SK-N-SH (cell line): ENCODE results near the gene UBE2G2. TPM values are rescaled to one million over a fixed set of nuclear protein-coding genes. Genes with fewer than 3 reads are reported as not detected.
A peak's percentile ranks its signal among the peaks of the same experiment; 100 is the strongest.

Experiments used
- CTCF ChIA-PET: fragments of 300-600, 350-600 bp; formaldehyde crosslinking; extraction: SDS; loops from one replicate; lab custom pipeline; 2021; lab: Yijun Ruan, JAX
- POLR2A ChIA-PET: fragments of 350-600 bp; sonication (Branson Sonifier 250); formaldehyde crosslinking; extraction: SDS; loops from one replicate; lab custom pipeline; 2020; ENCODE audit warnings: antibody characterized with exemption, inconsistent platforms; lab: Yijun Ruan, JAX
- DNase-seq: peaks from one replicate; pipeline ENCODE4 v3.0.0; 2012
- H2AFZ ChIP-seq: fragments of 200-600 bp; sonication (generic); 2 replicates; pipeline ENCODE4 v1.8.1; 2016; ENCODE audit warnings: antibody characterized with exemption, mild to moderate bottlenecking, low read depth
- H3F3A ChIP-seq: fragments of 200-600 bp; sonication (generic); replicated peaks from 2 replicates; pipeline ENCODE3; 2016; ENCODE audit warnings: antibody characterized with exemption, mild to moderate bottlenecking; ENCODE audit not compliant: insufficient read depth
- H3K27ac ChIP-seq, 2 experiments: fragments of 200-500 bp in 1 of 2; fragments of 200-600 bp in 1 of 2; sonication (Bioruptor generic) in 1 of 2; sonication (generic), shearing (Covaris generic) in 1 of 2; 2 replicates each; pipeline versions ENCODE4 v1.5.1 to v1.6.1; 2014 to 2016; ENCODE audit warnings: low read depth in 2 of 2, inconsistent platforms in 1 of 2, low read length in 1 of 2, mild to moderate bottlenecking in 1 of 2, mixed read lengths in 1 of 2
- H3K27me3 ChIP-seq: fragments of 200-600 bp; sonication (generic), shearing (Covaris generic); 2 replicates; pipeline ENCODE4 v1.6.1; 2016; ENCODE audit warnings: mixed run types; ENCODE audit not compliant: insufficient read depth
- H3K36me3 ChIP-seq, 2 experiments: fragments of 200-500 bp in 1 of 2; fragments of 200-600 bp in 1 of 2; sonication (Bioruptor generic) in 1 of 2; sonication (generic) in 1 of 2; replicated peaks in 1 of 2; 2 replicates each; pipeline versions ENCODE3 to v1.5.1; 2014 to 2016; ENCODE audit warnings: low read length in 1 of 2, mild to moderate bottlenecking in 1 of 2; ENCODE audit not compliant: insufficient read depth in 2 of 2, control insufficient read depth in 1 of 2
- H3K4me1 ChIP-seq, 2 experiments: fragments of 200-500 bp in 1 of 2; fragments of 200-600 bp in 1 of 2; sonication (Bioruptor generic) in 1 of 2; sonication (generic), shearing (Covaris generic) in 1 of 2; 2 replicates each; pipeline versions ENCODE4 v1.5.1 to v1.6.1; 2014 to 2016; ENCODE audit warnings: low read depth in 1 of 2, low read length in 1 of 2, mixed run types in 1 of 2; ENCODE audit not compliant: insufficient read depth in 2 of 2, control insufficient read depth in 1 of 2
- H3K4me2 ChIP-seq: fragments of 200-600 bp; sonication (generic), shearing (Covaris generic); 2 replicates; pipeline ENCODE4 v1.6.1; 2017; ENCODE audit warnings: mixed run types
- H3K4me3 ChIP-seq, 2 experiments: fragments of 200-500 bp in 1 of 2; fragments of 200-600 bp in 1 of 2; sonication (Bioruptor generic) in 1 of 2; sonication (generic), shearing (Covaris generic) in 1 of 2; 2 replicates each; pipeline versions ENCODE4 v1.5.1 to v1.8.1; 2014 to 2016; ENCODE audit warnings: low read depth in 2 of 2, inconsistent platforms in 1 of 2, low read length in 1 of 2, mild to moderate bottlenecking in 1 of 2, mixed read lengths in 1 of 2, moderate library complexity in 1 of 2
- H3K79me2 ChIP-seq: fragments of 200-600 bp; sonication (generic); 2 replicates; pipeline ENCODE4 v1.8.1; 2017; ENCODE audit warnings: mild to moderate bottlenecking; ENCODE audit not compliant: insufficient read depth
- H3K9ac ChIP-seq: fragments of 200-600 bp; sonication (generic); 2 replicates; pipeline ENCODE4 v1.6.1; 2017; ENCODE audit warnings: mixed run types
- H3K9me2 ChIP-seq: fragments of 200-600 bp; sonication (generic); 2 replicates; pipeline ENCODE4 v1.6.1; 2017; ENCODE audit warnings: mixed run types
- H3K9me3 ChIP-seq: fragments of 200-600 bp; sonication (generic); 2 replicates; pipeline ENCODE4 v1.6.1; 2017; ENCODE audit warnings: mixed run types, mild to moderate bottlenecking, moderate library complexity
- H4K20me1 ChIP-seq: fragments of 200-600 bp; sonication (generic); 2 replicates; pipeline ENCODE4 v1.6.1; 2017; ENCODE audit warnings: mild to moderate bottlenecking, mixed run types; ENCODE audit not compliant: insufficient read depth
- CTCF ChIP-seq: fragments of 200-600 bp; sonication (generic); IDR thresholded peaks from 2 replicates; pipeline ENCODE4 v1.6.1; 2017; ENCODE audit warnings: antibody characterized with exemption, mild to moderate bottlenecking, moderate library complexity
- EP300 ChIP-seq, 2 experiments: IDR thresholded peaks; 2 replicates each; pipeline versions ENCODE4 v1.4.0 to v1.6.1; 2012; ENCODE audit warnings: borderline replicate concordance in 1 of 2, low read depth in 1 of 2, low read length in 1 of 2
- EZH2phosphoT487 ChIP-seq: fragments of 200-600 bp; sonication (generic); IDR thresholded peaks from 2 replicates; pipeline ENCODE4 v1.6.1; 2017; ENCODE audit warnings: low read depth, mixed run types, mild to moderate bottlenecking, antibody characterized with exemption, moderate library complexity, borderline replicate concordance
- FOXM1 ChIP-seq: IDR thresholded peaks from 2 replicates; pipeline ENCODE4 v1.4.0; 2012; ENCODE audit warnings: low read depth, mild to moderate bottlenecking
- GATA2 ChIP-seq: sonication (generic); formaldehyde crosslinking; IDR thresholded peaks from 2 replicates; pipeline ENCODE4 v1.5.0; 2020; ENCODE audit warnings: mild to moderate bottlenecking, missing genetic modification reagents
- PBX3 ChIP-seq: IDR thresholded peaks from 2 replicates; pipeline ENCODE4; 2012
- RFX5 ChIP-seq: IDR thresholded peaks from 2 replicates; pipeline ENCODE4 v1.6.1; 2012; ENCODE audit warnings: mild to moderate bottlenecking, improper control_type of control experiment, low read length
- RXRA ChIP-seq: IDR thresholded peaks from 2 replicates; pipeline ENCODE4 v1.4.0; 2012; ENCODE audit warnings: low read depth, mild to moderate bottlenecking, borderline replicate concordance
- YY1 ChIP-seq: IDR thresholded peaks from 2 replicates; pipeline ENCODE4 v1.4.0; 2012; ENCODE audit warnings: low read depth, mild to moderate bottlenecking
- WGBS: methylation state at CpG from one replicate; pipeline ENCODE4 v1.1.6; 2017; ENCODE audit warnings: low lambda C conversion rate; 5-methylcytosine and 5-hydroxymethylcytosine counted together
- polyA plus RNA-seq, 3 experiments: library from polyadenylated mRNA; depleted of rRNA; stranded (reverse); fragments of >200 nt; gene quantifications; 2 replicates each; pipeline ENCODE4 v1.2.3, GENCODE V29; 2012
- TF ChIP-seq, protein P1 (sequence below): IDR thresholded peaks from 2 replicates; pipeline ENCODE4 v1.4.0; 2012; ENCODE audit warnings: low read depth, borderline replicate concordance
- TF ChIP-seq, protein P2 (sequence below): IDR thresholded peaks from 2 replicates; pipeline ENCODE4 v1.4.0; 2012; ENCODE audit warnings: low read depth
- TF ChIP-seq, protein P3 (sequence below): IDR thresholded peaks from 2 replicates; pipeline ENCODE4 v1.6.1; 2012; ENCODE audit warnings: mild to moderate bottlenecking, low read depth, low read length, moderate library complexity

UBE2G2 gene
- polyA plus RNA-seq, 1 of the 3 experiments (the other 2 are of a cell fraction), result 129 TPM

DNA sequence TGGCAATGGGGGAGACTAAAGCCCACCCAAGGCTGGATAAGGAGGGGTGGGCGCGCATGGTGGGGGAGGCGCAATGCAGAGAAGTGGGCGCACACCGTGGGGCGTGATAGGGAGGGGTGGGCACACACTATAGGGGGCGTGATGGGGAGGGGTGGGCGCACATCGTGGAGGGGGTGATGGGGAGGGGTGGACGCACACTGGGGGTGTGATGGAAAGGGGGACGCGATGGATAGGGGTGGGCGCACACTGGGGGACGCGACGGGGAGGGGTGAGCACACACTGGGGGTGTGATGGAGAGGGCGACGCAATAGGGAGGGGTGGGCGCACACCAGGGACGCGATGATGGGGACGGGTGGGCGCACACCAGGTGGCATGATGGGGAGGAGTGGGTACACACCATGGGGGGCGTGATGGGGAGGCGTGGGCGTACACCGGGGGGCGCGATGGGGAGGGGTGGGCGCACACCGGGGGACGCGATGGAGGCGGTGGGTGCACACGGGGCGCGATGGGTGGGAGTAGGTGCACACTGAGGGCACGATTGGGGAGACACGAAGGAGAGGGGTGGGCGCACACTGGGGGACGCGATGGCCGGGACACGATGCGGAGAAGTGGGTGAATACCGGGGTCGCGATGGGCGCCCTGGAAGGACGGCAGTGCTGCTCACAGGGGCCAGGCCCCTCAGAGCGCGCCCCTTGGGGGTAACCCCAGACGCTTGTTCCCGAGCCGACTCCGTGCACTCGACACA, 15.3 kb upstream of the UBE2G2 start:
- Histone ChIP-seq H3F3A (peaks cover 6% of the 10 kb centered on the region), H3K27me3 (no peaks in the 10 kb centered on the region), H3K4me2 (peak overlapping the region; percentile 96), H3K79me2 (peaks cover 55% of the 10 kb centered on the region), H2AFZ (0 out of 2 replicates have a peak overlapping the region, but pooled peaks have one; percentile 22), H4K20me1 (peaks cover 44% of the 10 kb centered on the region), H3K9me2 (no peaks in the 10 kb centered on the region), H3K9ac (peak overlapping the region; percentile 72), H3K36me3 (peaks cover 0 to 8% of the 10 kb centered on the region in 2 experiments), H3K27ac (peak overlapping the region in 1 of 2 experiments; percentile 88; a peak in 2 of 4 replicates), H3K4me1 (peaks cover 8 to 28% of the 10 kb centered on the region in 2 experiments; a peak in 3 of 4 replicates), H3K9me3 (no peaks in the 10 kb centered on the region), H3K4me3 (peak overlapping the region; percentile 75 to 87)
- WGBS, result 59% methylated on average over 39 of the region's 57 CpGs
- POLR2A ChIA-PET, result interaction anchor here (0.9 to 3.0 kb wide), 3 partner anchors 8 to 16 kb away, joined by 3 to 14 read pairs (median 4); partner anchors contain the start of gene UBE2G2
- peak; percentile 40 for DNase-seq
- TF ChIP-seq PBX3 (no peak), EP300 (IDR thresholded peaks at IDR 0.05; ENCODE audit: borderline replicate concordance in 1 of 2, low read depth in 1 of 2, low read length in 1 of 2) (no peak), CTCF (no peak), FOXM1 (no peak), RXRA (no peak), EZH2phosphoT487 (no peak), RFX5 (no peak), GATA2 (CRISPR knock-in tag) (no peak), YY1 (no peak)
- TF ChIP-seq, protein P1, sequence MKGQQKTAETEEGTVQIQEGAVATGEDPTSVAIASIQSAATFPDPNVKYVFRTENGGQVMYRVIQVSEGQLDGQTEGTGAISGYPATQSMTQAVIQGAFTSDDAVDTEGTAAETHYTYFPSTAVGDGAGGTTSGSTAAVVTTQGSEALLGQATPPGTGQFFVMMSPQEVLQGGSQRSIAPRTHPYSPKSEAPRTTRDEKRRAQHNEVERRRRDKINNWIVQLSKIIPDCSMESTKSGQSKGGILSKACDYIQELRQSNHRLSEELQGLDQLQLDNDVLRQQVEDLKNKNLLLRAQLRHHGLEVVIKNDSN, result no peak
- TF ChIP-seq, protein P2, sequence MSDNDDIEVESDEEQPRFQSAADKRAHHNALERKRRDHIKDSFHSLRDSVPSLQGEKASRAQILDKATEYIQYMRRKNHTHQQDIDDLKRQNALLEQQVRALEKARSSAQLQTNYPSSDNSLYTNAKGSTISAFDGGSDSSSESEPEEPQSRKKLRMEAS, result no peak
- TF ChIP-seq, protein P3, sequence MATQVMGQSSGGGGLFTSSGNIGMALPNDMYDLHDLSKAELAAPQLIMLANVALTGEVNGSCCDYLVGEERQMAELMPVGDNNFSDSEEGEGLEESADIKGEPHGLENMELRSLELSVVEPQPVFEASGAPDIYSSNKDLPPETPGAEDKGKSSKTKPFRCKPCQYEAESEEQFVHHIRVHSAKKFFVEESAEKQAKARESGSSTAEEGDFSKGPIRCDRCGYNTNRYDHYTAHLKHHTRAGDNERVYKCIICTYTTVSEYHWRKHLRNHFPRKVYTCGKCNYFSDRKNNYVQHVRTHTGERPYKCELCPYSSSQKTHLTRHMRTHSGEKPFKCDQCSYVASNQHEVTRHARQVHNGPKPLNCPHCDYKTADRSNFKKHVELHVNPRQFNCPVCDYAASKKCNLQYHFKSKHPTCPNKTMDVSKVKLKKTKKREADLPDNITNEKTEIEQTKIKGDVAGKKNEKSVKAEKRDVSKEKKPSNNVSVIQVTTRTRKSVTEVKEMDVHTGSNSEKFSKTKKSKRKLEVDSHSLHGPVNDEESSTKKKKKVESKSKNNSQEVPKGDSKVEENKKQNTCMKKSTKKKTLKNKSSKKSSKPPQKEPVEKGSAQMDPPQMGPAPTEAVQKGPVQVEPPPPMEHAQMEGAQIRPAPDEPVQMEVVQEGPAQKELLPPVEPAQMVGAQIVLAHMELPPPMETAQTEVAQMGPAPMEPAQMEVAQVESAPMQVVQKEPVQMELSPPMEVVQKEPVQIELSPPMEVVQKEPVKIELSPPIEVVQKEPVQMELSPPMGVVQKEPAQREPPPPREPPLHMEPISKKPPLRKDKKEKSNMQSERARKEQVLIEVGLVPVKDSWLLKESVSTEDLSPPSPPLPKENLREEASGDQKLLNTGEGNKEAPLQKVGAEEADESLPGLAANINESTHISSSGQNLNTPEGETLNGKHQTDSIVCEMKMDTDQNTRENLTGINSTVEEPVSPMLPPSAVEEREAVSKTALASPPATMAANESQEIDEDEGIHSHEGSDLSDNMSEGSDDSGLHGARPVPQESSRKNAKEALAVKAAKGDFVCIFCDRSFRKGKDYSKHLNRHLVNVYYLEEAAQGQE, result no peak
- CTCF ChIA-PET, result interaction anchor here (3.0 kb wide), 1 partner anchor 16 kb away, joined by 22 read pairs; the partner anchor contains the start of gene UBE2G2
